ENCODE measurements around the gene ABCC1.

ABCC1 gene

GRCh38 chr16:15993946-15994665, 44.7 kb downstream of the ABCC1 start:
- Histone ChIP-seq H3K36me3 (ENCODE audit: control insufficient read depth in 2 of 2, insufficient read depth in 1 of 2, low read length in 2 of 2) (peaks cover 0 to 3% of the 10 kb centered on the region in 2 experiments; a peak in 2 of 3 replicates), H3K4me1 (ENCODE audit: control insufficient read depth, insufficient read depth, low read length) (peaks cover 7% of the 10 kb centered on the region), H3K9me3 (ENCODE audit: control insufficient read depth, insufficient read depth, low read depth, low read length) (no peaks in the 10 kb centered on the region), H3K4me3 (ENCODE audit: low read depth, low read length) (no peak overlapping the region), H3K27ac (ENCODE audit: extremely low read depth, low read depth, low read length) (no peak overlapping the region)
- ChIA-PET POLR2A (no interaction called here), CTCF (no interaction called here)
- TF ChIP-seq ZNF138 (tag by site-specific recombination; IDR thresholded peaks at IDR 0.05; ENCODE audit: borderline replicate concordance) (no peak), ZNF626 (tag by site-specific recombination; IDR thresholded peaks at IDR 0.05) (no peak), SALL2 (tag by site-specific recombination; IDR thresholded peaks at IDR 0.05; ENCODE audit: borderline replicate concordance) (no peak), ZNF121 (tag by site-specific recombination; IDR thresholded peaks at IDR 0.05) (0 out of 2 replicates have a peak, but pooled peaks have one; percentile 23)

DNA sequence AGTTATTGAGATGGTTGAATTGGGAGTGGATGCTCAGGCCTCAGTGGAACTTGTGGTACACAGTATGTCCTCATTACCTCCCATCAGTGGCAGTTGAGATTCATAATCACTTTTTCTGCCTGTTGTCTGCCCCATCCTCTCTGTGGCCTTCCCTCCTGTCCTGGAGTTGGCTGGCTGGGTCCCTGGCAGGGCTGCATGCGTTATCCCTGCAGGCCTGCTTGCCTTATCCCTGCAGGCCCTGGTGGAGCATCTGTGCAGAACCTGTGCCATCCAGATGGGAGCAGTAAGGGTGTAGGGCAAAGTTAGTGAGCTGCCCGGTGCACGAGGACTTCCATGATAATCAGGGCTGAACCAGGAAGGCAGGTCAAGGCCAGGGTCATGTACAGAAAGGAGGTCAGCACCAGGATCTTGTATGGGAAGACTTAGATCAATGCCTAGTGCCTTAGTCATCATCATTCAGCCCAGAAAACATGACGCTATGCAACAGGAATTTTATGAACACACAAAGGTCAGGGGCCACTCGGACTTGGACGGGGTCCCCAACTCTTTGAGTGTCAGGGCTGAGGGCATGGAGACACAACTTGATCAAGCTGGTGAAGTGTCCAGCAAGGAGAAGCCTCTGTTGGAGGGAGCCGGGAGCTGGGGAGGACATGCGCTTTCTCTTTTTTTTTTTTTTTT, 47.2 kb downstream of the ABCC1 start:
- ChIA-PET CTCF (interaction anchor here (0.7 kb wide), 1 partner anchor 12 kb away, joined by 4 read pairs; no protein-coding TSS in a partner anchor), POLR2A (no interaction called here)
- no peak overlapping the region for H3K4me3 ChIP-seq (ENCODE audit: low read depth, low read length)

GRCh38 chr16:16000685-16001084, 51.3 kb downstream of the ABCC1 start:
- Histone ChIP-seq H3K27ac (ENCODE audit: extremely low read depth, low read depth, low read length) (no peak overlapping the region), H3K9me3 (ENCODE audit: control insufficient read depth, insufficient read depth, low read depth, low read length) (no peaks in the 10 kb centered on the region), H3K4me3 (ENCODE audit: low read depth, low read length) (no peak overlapping the region), H3K36me3 (ENCODE audit: control insufficient read depth in 2 of 2, insufficient read depth in 1 of 2, low read length in 2 of 2) (no peaks in the 10 kb centered on the region; a peak in 1 of 3 replicates), H3K4me1 (ENCODE audit: control insufficient read depth, insufficient read depth, low read length) (no peaks in the 10 kb centered on the region)
- ChIA-PET POLR2A (no interaction called here), CTCF (no interaction called here)
- TF ChIP-seq ZFP3 (tag by site-specific recombination; IDR thresholded peaks at IDR 0.05; ENCODE audit: low read depth) (peak; percentile 89), REPIN1 (tag by site-specific recombination; IDR thresholded peaks at IDR 0.05; ENCODE audit: low read depth) (no peak), GLIS1 (tag by site-specific recombination; IDR thresholded peaks at IDR 0.05) (no peak)

More for the DNA sequence above, 47.2 kb downstream of the ABCC1 start:
- Histone ChIP-seq H3K36me3 (ENCODE audit: control insufficient read depth in 2 of 2, insufficient read depth in 1 of 2, low read length in 2 of 2) (peaks cover 0 to 3% of the 10 kb centered on the region in 2 experiments; a peak in 2 of 3 replicates), H3K4me1 (ENCODE audit: control insufficient read depth, insufficient read depth, low read length) (no peaks in the 10 kb centered on the region), H3K27ac (ENCODE audit: extremely low read depth, low read depth, low read length) (no peak overlapping the region), H3K9me3 (ENCODE audit: control insufficient read depth, insufficient read depth, low read depth, low read length) (no peaks in the 10 kb centered on the region)
- TF ChIP-seq ZXDB (tag by site-specific recombination; IDR thresholded peaks at IDR 0.05) (no peak), ZNF600 (tag by site-specific recombination; IDR thresholded peaks at IDR 0.05) (0 out of 2 replicates have a peak, but pooled peaks have one; percentile 27)

- no peaks in the 10 kb centered on the region for H3K4me1 ChIP-seq (ENCODE audit: control insufficient read depth, insufficient read depth, low read length)
- ChIA-PET CTCF (no interaction called here), POLR2A (no interaction called here)
- H3K27ac ChIP-seq (ENCODE audit: extremely low read depth, low read depth, low read length), result no peak overlapping the region
- H3K4me3 ChIP-seq (ENCODE audit: low read depth, low read length), result no peak overlapping the region
- H3K9me3 ChIP-seq (ENCODE audit: control insufficient read depth, insufficient read depth, low read depth, low read length), result no peaks in the 10 kb centered on the region
- TF ChIP-seq BCL11B (tag by site-specific recombination; IDR thresholded peaks at IDR 0.05; ENCODE audit: low read depth) (no peak), SCRT1 (tag by site-specific recombination; IDR thresholded peaks at IDR 0.05; ENCODE audit: borderline replicate concordance) (no peak), ZNF404 (tag by site-specific recombination; IDR thresholded peaks at IDR 0.05) (no peak), ZNF394 (tag by site-specific recombination; IDR thresholded peaks at IDR 0.05; ENCODE audit: borderline replicate concordance) (no peak), ZNF670 (tag by site-specific recombination; IDR thresholded peaks at IDR 0.05; ENCODE audit: low read depth) (no peak), ZFP3 (tag by site-specific recombination; IDR thresholded peaks at IDR 0.05; ENCODE audit: low read depth) (no peak)
- no peaks in the 10 kb centered on the region; a peak in 1 of 3 replicates for H3K36me3 ChIP-seq (ENCODE audit: control insufficient read depth in 2 of 2, insufficient read depth in 1 of 2, low read length in 2 of 2)
These were observed 52.3 kb downstream of the ABCC1 start for GRCh38 chr16:16001596-16002255.
